PFSK-1 (cell line): ENCODE results near the gene MBNL2.

ENCODE experiments used
- FOXP2 ChIP-seq: optimal IDR thresholded peaks from 2 replicates; pipeline ENCODE3; 2011; ENCODE audit warnings: borderline replicate concordance, control low read depth, inconsistent platforms; ENCODE audit not compliant: insufficient read depth; ENCODE audit errors: extremely low read length, extremely low read depth
- POLR2AphosphoS5 ChIP-seq: IDR thresholded peaks from 2 replicates; pipeline ENCODE4 v1.6.1; 2012; ENCODE audit warnings: low read depth, mild to moderate bottlenecking, control low read depth, low read length, moderate library complexity
- REST ChIP-seq, 2 experiments: IDR thresholded peaks; 2 replicates each; pipeline versions ENCODE4 v1.6.1 to v1.8.0; 2011 to 2012; ENCODE audit warnings: low read depth in 2 of 2, low read length in 2 of 2, control low read depth in 1 of 2, inconsistent platforms in 1 of 2, mild to moderate bottlenecking in 1 of 2, moderate library complexity in 1 of 2; ENCODE audit not compliant: insufficient read depth in 1 of 2
- SIN3A ChIP-seq: IDR thresholded peaks from 2 replicates; pipeline ENCODE4 v1.6.1; 2012; ENCODE audit warnings: mild to moderate bottlenecking, low read length, moderate library complexity, borderline replicate concordance; ENCODE audit not compliant: insufficient read depth
- TAF1 ChIP-seq: IDR thresholded peaks from 2 replicates; pipeline ENCODE4 v1.6.1; 2012; ENCODE audit warnings: low read length, control low read depth, borderline replicate concordance; ENCODE audit not compliant: insufficient read depth

The MBNL2 gene

DNA sequence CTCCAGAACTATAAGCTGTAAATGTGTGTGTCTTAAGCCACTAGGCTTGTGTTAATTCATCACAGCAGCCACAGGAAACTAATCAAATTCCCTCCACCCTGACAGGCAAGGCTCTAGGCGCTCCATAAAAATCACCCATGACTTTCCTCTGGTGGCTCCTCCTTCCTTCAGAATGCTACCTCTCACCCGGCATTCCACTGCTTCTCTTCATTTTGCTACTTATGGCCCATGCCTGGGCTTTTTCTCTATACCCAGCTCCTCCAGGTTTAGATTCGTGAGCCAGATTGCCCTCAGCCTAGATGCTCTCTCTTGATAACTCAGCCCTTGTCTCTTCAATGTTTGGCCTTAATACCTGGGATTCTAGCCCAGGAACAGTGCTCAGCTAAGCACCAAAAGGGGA lies 36.4 kb upstream of the MBNL2 start:
- no peak for TF ChIP-seq SIN3A
- no peak for TF ChIP-seq REST (IDR thresholded peaks at IDR 0.05; ENCODE audit: insufficient read depth in 1 of 2, low read depth in 2 of 2, low read length in 2 of 2)
- TF ChIP-seq TAF1 = no peak
- TF ChIP-seq FOXP2 = no peak
- no peak for TF ChIP-seq POLR2AphosphoS5

GRCh38 chr13:97188207-97188606 lies 33.9 kb upstream of the MBNL2 start:
- TF ChIP-seq TAF1 (no peak), FOXP2 (no peak), SIN3A (no peak), REST (IDR thresholded peaks at IDR 0.05; ENCODE audit: insufficient read depth in 1 of 2, low read depth in 2 of 2, low read length in 2 of 2) (no peak), POLR2AphosphoS5 (no peak)

DNA sequence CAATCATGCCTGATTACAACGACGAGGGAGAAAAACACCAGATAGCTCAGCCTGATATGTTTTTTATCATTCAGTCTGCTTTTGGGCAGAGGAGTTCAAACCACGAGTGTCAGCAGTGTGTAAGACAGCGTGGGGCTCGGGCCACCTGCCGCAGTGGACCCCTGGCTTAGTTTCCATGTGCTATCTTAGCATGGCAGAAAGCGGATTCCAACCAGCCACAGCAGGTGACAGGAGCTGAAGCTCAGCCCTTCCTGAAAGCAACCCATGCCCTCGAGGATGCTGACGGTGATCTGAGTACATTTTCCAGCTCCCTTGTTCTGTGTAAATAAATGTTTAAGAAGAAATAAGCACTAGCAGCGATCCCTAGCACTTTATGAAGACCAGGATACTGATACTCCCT lies 32.2 kb upstream of the MBNL2 start:
- TF ChIP-seq POLR2AphosphoS5 = no peak
- TF ChIP-seq SIN3A = no peak
- no peak for TF ChIP-seq REST (IDR thresholded peaks at IDR 0.05; ENCODE audit: insufficient read depth in 1 of 2, low read depth in 2 of 2, low read length in 2 of 2)
- TF ChIP-seq FOXP2 = no peak
- TF ChIP-seq TAF1 = no peak

DNA sequence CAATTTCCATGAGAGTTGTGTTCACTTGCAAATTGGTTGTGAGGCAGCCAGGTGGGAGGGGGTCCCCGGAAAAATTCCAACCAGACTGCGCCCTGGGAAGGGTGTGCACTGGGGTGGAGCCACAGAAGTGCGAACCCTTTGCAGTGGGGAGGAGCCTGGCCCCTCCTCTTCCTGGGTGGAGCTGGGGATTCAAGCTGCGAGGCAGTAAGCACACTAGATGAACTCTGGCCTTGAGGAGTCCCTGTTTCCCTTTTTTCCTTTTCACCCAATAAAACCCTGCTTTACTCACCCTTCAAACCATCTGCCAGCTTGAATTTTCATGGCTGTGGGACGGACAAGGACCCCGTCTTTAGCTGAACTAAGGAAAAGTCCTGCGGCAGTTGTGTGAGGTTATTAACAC lies 31.0 kb upstream of the MBNL2 start:
- TF ChIP-seq POLR2AphosphoS5 = no peak

DNA sequence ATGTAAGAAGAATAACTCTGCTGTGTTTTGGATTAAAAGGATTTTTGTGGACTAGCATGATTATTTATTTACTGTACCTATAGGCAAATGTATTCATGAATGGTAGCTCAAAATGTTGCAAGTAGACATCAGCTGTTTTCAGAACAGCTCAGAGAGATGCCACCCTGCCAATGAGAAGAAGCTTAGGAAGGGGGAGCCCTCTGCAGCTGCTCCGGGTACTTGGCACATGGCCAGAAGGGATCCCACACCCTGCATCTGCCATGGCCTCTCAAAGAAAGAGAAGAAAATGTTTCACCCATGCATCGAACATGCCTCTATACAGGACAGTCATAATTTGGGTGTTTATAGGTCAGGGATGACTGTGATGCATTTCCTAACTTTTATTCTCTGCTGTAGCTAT lies 30.5 kb upstream of the MBNL2 start:
- TF ChIP-seq POLR2AphosphoS5 (no peak), SIN3A (no peak), REST (IDR thresholded peaks at IDR 0.05; ENCODE audit: insufficient read depth in 1 of 2, low read depth in 2 of 2, low read length in 2 of 2) (no peak), FOXP2 (no peak), TAF1 (no peak)
